ENCODE results near the gene ZMAT5. TPM values are rescaled to one million over a fixed set of nuclear protein-coding genes. Genes with fewer than 3 reads are reported as not detected.

The ZMAT5 gene
- total and polyA plus RNA-seq, 2 of the 13 experiments (the other 11 are each of a cell fraction or from before 2014, with no cell fraction given): 20.7 to 27.8 TPM

DNA sequence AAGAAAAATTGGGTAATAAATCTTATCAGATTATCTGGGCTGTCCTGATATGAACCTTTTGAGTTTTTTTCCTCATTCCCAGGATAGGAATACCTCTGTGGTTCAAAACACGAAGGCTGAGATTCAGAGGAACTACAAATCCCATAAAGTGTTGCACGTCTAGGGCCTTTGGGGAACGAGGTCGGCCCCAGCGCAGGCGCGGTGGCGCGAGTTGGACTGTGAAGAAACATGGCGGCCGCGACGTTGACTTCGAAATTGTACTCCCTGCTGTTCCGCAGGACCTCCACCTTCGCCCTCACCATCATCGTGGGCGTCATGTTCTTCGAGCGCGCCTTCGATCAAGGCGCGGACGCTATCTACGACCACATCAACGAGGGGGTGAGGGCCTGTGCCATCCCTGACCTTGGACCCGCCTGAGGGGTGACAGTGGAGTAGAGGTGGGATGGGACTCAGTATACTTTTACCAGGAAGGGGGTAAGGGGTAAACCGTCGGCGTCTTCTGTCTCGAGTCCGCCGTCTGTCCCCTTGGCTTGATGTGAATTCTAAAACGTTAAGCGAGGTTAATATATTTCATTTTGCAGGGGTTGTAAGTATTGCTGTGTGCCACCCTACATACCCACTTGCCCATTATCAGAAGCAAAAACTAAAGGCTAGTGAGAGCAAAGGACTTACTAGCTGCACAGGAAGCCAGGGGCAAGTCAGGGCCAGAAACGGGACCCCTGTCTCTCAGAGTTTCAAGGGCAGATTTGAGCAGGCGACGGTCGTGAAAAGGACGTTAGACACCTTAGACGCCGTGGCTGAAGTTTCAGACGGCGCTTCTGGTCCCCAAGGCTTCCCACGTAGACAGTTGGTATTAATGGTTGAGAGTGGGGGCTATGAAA is 604 bp upstream of the ZMAT5 start, which contains the start of gene UQCR10 (continued):
- no peak for TF ChIP-seq ZFYVE20 (CRISPR knock-in tag; IDR thresholded peaks at IDR 0.05; ENCODE audit: borderline replicate concordance, low read depth)
- no peak; the same call in 1 of the 2 replicates for TF ChIP-seq ZNF747 (CRISPR knock-in tag; IDR thresholded peaks at IDR 0.05; ENCODE audit: borderline replicate concordance)
- peak; percentile 42; the same call in 1 of the 2 replicates for TF ChIP-seq TMF1 (CRISPR knock-in tag; IDR thresholded peaks at IDR 0.05; ENCODE audit: low read depth)
- TF ChIP-seq ZNF12 (CRISPR knock-in tag; IDR thresholded peaks at IDR 0.05): no peak
- TF ChIP-seq ZNF572 (CRISPR knock-in tag; IDR thresholded peaks at IDR 0.05): no peak
- peak; percentile 93 for TF ChIP-seq CREM (IDR thresholded peaks at IDR 0.05)
- TF ChIP-seq CREM (CRISPR knock-in tag; IDR thresholded peaks at IDR 0.05): no peak
- TF ChIP-seq SNAI1 (CRISPR knock-in tag; IDR thresholded peaks at IDR 0.05; ENCODE audit: borderline replicate concordance): 0 out of 2 replicates have a peak, but pooled peaks have one; percentile 15
- no peak for TF ChIP-seq RARA (CRISPR knock-in tag; IDR thresholded peaks at IDR 0.05)
- no peak for TF ChIP-seq ZNF749 (CRISPR knock-in tag; IDR thresholded peaks at IDR 0.05; ENCODE audit: borderline replicate concordance)
- no peak for TF ChIP-seq CCAR2 (optimal IDR thresholded peaks at IDR 0.05; ENCODE audit: low read depth, low read length)
- 0 out of 2 replicates have a peak, but pooled peaks have one; percentile 18 for TF ChIP-seq SMAD3 (CRISPR knock-in tag; IDR thresholded peaks at IDR 0.05)
- TF ChIP-seq, protein P1, sequence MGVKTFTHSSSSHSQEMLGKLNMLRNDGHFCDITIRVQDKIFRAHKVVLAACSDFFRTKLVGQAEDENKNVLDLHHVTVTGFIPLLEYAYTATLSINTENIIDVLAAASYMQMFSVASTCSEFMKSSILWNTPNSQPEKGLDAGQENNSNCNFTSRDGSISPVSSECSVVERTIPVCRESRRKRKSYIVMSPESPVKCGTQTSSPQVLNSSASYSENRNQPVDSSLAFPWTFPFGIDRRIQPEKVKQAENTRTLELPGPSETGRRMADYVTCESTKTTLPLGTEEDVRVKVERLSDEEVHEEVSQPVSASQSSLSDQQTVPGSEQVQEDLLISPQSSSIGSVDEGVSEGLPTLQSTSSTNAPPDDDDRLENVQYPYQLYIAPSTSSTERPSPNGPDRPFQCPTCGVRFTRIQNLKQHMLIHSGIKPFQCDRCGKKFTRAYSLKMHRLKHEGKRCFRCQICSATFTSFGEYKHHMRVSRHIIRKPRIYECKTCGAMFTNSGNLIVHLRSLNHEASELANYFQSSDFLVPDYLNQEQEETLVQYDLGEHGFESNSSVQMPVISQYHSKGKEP (CRISPR knock-in tag; IDR thresholded peaks at IDR 0.05): no peak
- no peak; the same call in 1 of the 2 replicates for TF ChIP-seq ZNF34 (CRISPR knock-in tag; IDR thresholded peaks at IDR 0.05; ENCODE audit: borderline replicate concordance)
- TF ChIP-seq SALL2 (CRISPR knock-in tag; IDR thresholded peaks at IDR 0.05): no peak; the same call in 1 of the 2 replicates
- TF ChIP-seq ZNF737 (CRISPR knock-in tag; IDR thresholded peaks at IDR 0.05; ENCODE audit: borderline replicate concordance): no peak
- TF ChIP-seq ZNF605 (CRISPR knock-in tag; IDR thresholded peaks at IDR 0.05): peak; percentile 21; the same call in 1 of the 2 replicates
- TF ChIP-seq ZBTB7A (CRISPR knock-in tag; IDR thresholded peaks at IDR 0.05): no peak
- no peak for TF ChIP-seq NFYB (CRISPR knock-in tag; IDR thresholded peaks at IDR 0.05)
- no peak for TF ChIP-seq HHEX (CRISPR knock-in tag; IDR thresholded peaks at IDR 0.05)
- TF ChIP-seq, protein P2, sequence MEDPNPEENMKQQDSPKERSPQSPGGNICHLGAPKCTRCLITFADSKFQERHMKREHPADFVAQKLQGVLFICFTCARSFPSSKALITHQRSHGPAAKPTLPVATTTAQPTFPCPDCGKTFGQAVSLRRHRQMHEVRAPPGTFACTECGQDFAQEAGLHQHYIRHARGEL (CRISPR knock-in tag; IDR thresholded peaks at IDR 0.05): no peak
- TF ChIP-seq ZNF614 (CRISPR knock-in tag; IDR thresholded peaks at IDR 0.05; ENCODE audit: borderline replicate concordance): no peak
- 0 out of 2 replicates have a peak, but pooled peaks have one; percentile 68 for TF ChIP-seq ZNF713 (CRISPR knock-in tag; IDR thresholded peaks at IDR 0.05)
- TF ChIP-seq, protein P3, sequence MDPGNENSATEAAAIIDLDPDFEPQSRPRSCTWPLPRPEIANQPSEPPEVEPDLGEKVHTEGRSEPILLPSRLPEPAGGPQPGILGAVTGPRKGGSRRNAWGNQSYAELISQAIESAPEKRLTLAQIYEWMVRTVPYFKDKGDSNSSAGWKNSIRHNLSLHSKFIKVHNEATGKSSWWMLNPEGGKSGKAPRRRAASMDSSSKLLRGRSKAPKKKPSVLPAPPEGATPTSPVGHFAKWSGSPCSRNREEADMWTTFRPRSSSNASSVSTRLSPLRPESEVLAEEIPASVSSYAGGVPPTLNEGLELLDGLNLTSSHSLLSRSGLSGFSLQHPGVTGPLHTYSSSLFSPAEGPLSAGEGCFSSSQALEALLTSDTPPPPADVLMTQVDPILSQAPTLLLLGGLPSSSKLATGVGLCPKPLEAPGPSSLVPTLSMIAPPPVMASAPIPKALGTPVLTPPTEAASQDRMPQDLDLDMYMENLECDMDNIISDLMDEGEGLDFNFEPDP (CRISPR knock-in tag; conservative IDR thresholded peaks at IDR 0.05): no peak
- TF ChIP-seq, protein P4, sequence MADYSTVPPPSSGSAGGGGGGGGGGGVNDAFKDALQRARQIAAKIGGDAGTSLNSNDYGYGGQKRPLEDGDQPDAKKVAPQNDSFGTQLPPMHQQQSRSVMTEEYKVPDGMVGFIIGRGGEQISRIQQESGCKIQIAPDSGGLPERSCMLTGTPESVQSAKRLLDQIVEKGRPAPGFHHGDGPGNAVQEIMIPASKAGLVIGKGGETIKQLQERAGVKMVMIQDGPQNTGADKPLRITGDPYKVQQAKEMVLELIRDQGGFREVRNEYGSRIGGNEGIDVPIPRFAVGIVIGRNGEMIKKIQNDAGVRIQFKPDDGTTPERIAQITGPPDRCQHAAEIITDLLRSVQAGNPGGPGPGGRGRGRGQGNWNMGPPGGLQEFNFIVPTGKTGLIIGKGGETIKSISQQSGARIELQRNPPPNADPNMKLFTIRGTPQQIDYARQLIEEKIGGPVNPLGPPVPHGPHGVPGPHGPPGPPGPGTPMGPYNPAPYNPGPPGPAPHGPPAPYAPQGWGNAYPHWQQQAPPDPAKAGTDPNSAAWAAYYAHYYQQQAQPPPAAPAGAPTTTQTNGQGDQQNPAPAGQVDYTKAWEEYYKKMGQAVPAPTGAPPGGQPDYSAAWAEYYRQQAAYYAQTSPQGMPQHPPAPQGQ (CRISPR knock-in tag; IDR thresholded peaks at IDR 0.05; ENCODE audit: borderline replicate concordance): no peak
- TF ChIP-seq ZMYM3 (CRISPR knock-in tag; IDR thresholded peaks at IDR 0.05): no peak
